Measurements from ENCODE around the gene IFT52.
A peak's percentile ranks its signal among the peaks of the same experiment; 100 is the strongest.
"Not testable (repeated sequence)": the region's sequence is repeated elsewhere in the genome, so short reads cannot be mapped to it uniquely, and the experiment has no call there.

Gene IFT52

GRCh38 chr20:43568706-43569105, 22.0 kb upstream of the IFT52 start:
- no peak for DNase-seq

- no peak for DNase-seq
These were observed 21.5 kb upstream of the IFT52 start for GRCh38 chr20:43569282-43569681.

GRCh38 chr20:43570496-43570895, 20.2 kb upstream of the IFT52 start:
- DNase-seq: no peak

GRCh38 chr20:43571310-43571709, 19.4 kb upstream of the IFT52 start:
- no peak for DNase-seq

- DNase-seq: no peak
These were observed 19.0 kb upstream of the IFT52 start for GRCh38 chr20:43571771-43572170.

- DNase-seq: no peak
These were observed 17.8 kb upstream of the IFT52 start for GRCh38 chr20:43572891-43573290.

GRCh38 chr20:43576108-43576507, 14.6 kb upstream of the IFT52 start:
- DNase-seq: no peak

- no peak for DNase-seq
These were observed 10.6 kb upstream of the IFT52 start for GRCh38 chr20:43579861-43580793.

GRCh38 chr20:43583133-43583864, 7.4 kb upstream of the IFT52 start:
- no peak for DNase-seq

- peak in 1 of 2 experiments; percentile 37 for DNase-seq
These were observed 6.7 kb upstream of the IFT52 start for GRCh38 chr20:43583982-43584432.

- DNase-seq: no peak
These were observed 6.1 kb upstream of the IFT52 start for GRCh38 chr20:43584448-43585136.

- DNase-seq: peak in 1 of 2 experiments; percentile 53
These were observed 4.1 kb upstream of the IFT52 start for GRCh38 chr20:43586641-43587040.

GRCh38 chr20:43588526-43588925, 2.2 kb upstream of the IFT52 start:
- not testable (repeated sequence) for DNase-seq

- peak in 1 of 2 experiments; percentile 4 for DNase-seq
These were observed 723 bp upstream of the IFT52 start for GRCh38 chr20:43590036-43590391.

- not testable (repeated sequence) for DNase-seq
These were observed 11.2 kb downstream of the IFT52 start for GRCh38 chr20:43601960-43602359.

- DNase-seq: no peak
These were observed 12.4 kb downstream of the IFT52 start for GRCh38 chr20:43603124-43603523.

GRCh38 chr20:43605715-43606114, 15.0 kb downstream of the IFT52 start:
- DNase-seq: no peak

- DNase-seq: not testable (repeated sequence)
These were observed 16.5 kb downstream of the IFT52 start for GRCh38 chr20:43607278-43607677.

- DNase-seq: no peak
These were observed 40.9 kb downstream of the IFT52 start for GRCh38 chr20:43631598-43631997.

- no peak for DNase-seq
These were observed 45.7 kb downstream of the IFT52 start for GRCh38 chr20:43636429-43636828.

- DNase-seq: no peak
These were observed 51.8 kb downstream of the IFT52 start for GRCh38 chr20:43642548-43642947.

GRCh38 chr20:43650997-43651525, 60.3 kb downstream of the IFT52 start:
- DNase-seq: no peak

GRCh38 chr20:43651650-43652184, 61.0 kb downstream of the IFT52 start:
- not testable (repeated sequence) for DNase-seq

Measured in NCI-H446 (cell line).